Thymus (tissue), 11 donors: ENCODE results near the gene HOXA3. TPM values are rescaled to one million over a fixed set of nuclear protein-coding genes. Genes with fewer than 3 reads are reported as not detected.
A peak's percentile ranks its signal among the peaks of the same experiment; 100 is the strongest.

Source experiments
- DNase-seq, 9 donors: peaks; one replicate each; pipeline ENCODE4 v3.0.0-alpha.2; 2013; ENCODE audit warnings: low spot score in 9 of 9, low read depth in 6 of 9, missing footprints in 1 of 9
- H3K27ac ChIP-seq, 2 donors: one replicate each; pipeline ENCODE4 v1.5.1; 2013; ENCODE audit warnings: control low read depth in 1 of 2, low read depth in 1 of 2, low read length in 1 of 2, mild to moderate bottlenecking in 1 of 2, moderate library complexity in 1 of 2
- H3K27me3 ChIP-seq, 2 donors: one replicate each; pipeline ENCODE4 v1.5.1; 2013; ENCODE audit warnings: low read length in 1 of 2; ENCODE audit not compliant: control insufficient read depth in 2 of 2, insufficient read depth in 1 of 2
- H3K36me3 ChIP-seq, 2 donors: one replicate each; pipeline ENCODE4 v1.5.1; 2013; ENCODE audit warnings: low read length in 1 of 2, mild to moderate bottlenecking in 1 of 2, moderate library complexity in 1 of 2; ENCODE audit not compliant: control insufficient read depth in 2 of 2, insufficient read depth in 2 of 2
- H3K4me1 ChIP-seq, 2 donors: one replicate each; pipeline ENCODE4 v1.5.1; 2013; ENCODE audit warnings: low read length in 2 of 2; ENCODE audit not compliant: control insufficient read depth in 2 of 2, insufficient read depth in 2 of 2
- H3K4me3 ChIP-seq, 2 donors: one replicate each; pipeline ENCODE4 v1.5.1; 2013; ENCODE audit warnings: low read length in 2 of 2, control low read depth in 1 of 2, mild to moderate bottlenecking in 1 of 2
- H3K9me3 ChIP-seq, 2 donors: one replicate each; pipeline ENCODE4 v1.5.1; 2013; ENCODE audit warnings: low read length in 1 of 2, mild to moderate bottlenecking in 1 of 2; ENCODE audit not compliant: control insufficient read depth in 2 of 2, insufficient read depth in 1 of 2
- WGBS: extraction: QIAGEN DNeasy Blood & Tissue Kit; methylation state at CpG from one replicate; pipeline ENCODE4 v1.1.7; 2013; 5-methylcytosine and 5-hydroxymethylcytosine counted together
- polyA plus RNA-seq: library from polyadenylated mRNA; stranded (reverse); fragments of 200-250 nt; gene quantifications from one replicate; pipeline ENCODE4 v1.2.3, GENCODE V29; 2013
- total RNA-seq: library from RNA; stranded (reverse); fragments of 120-200 nt; gene quantifications from one replicate; pipeline ENCODE4 v1.2.4, GENCODE V29; 2013
- donor health status: healthy.

The HOXA3 gene
- total and polyA plus RNA-seq, 2 donors = 0.80 to 5.5 TPM

GRCh38 chr7:27128776-27129728 lies 23.3 kb downstream of the HOXA3 start:
- 96% methylated on average over 28 of the region's 28 CpGs for WGBS
- no peak for DNase-seq

GRCh38 chr7:27128034-27128433 lies 24.3 kb downstream of the HOXA3 start:
- no peak for DNase-seq
- H3K9me3 ChIP-seq = peaks cover 0 to 7% of the 10 kb centered on the region in 2 donors
- H3K36me3 ChIP-seq = no peaks in the 10 kb centered on the region
- H3K4me1 ChIP-seq = peaks cover 0 to 12% of the 10 kb centered on the region in 2 donors
- H3K4me3 ChIP-seq = no peak overlapping the region
- H3K27me3 ChIP-seq = peaks cover 0 to 42% of the 10 kb centered on the region in 2 donors
- no peak overlapping the region for H3K27ac ChIP-seq
- WGBS = 90% methylated on average over 2 of the region's 2 CpGs

More at GRCh38 chr7:27128776-27129728, 23.3 kb downstream of the HOXA3 start:
- no peaks in the 10 kb centered on the region for H3K36me3 ChIP-seq
- peaks cover 2 to 45% of the 10 kb centered on the region in 2 donors for H3K27me3 ChIP-seq
- peaks cover 0 to 7% of the 10 kb centered on the region in 2 donors for H3K9me3 ChIP-seq
- peaks cover 0 to 12% of the 10 kb centered on the region in 2 donors for H3K4me1 ChIP-seq
- no peak overlapping the region for H3K4me3 ChIP-seq
- H3K27ac ChIP-seq = no peak overlapping the region

- Histone ChIP-seq H3K27ac (no peak overlapping the region), H3K4me3 (no peak overlapping the region), H3K27me3 (peaks cover 0 to 46% of the 10 kb centered on the region in 2 donors), H3K36me3 (no peaks in the 10 kb centered on the region), H3K4me1 (peaks cover 0 to 12% of the 10 kb centered on the region in 2 donors), H3K9me3 (peaks cover 0 to 7% of the 10 kb centered on the region in 2 donors)
- WGBS = 93% methylated on average over 3 of the region's 3 CpGs
- no peak for DNase-seq
Observed at GRCh38 chr7:27126596-27127327, 25.6 kb downstream of the HOXA3 start.

- WGBS = 86% methylated on average over 5 of the region's 5 CpGs
Observed at GRCh38 chr7:27125986-27126394, 26.4 kb downstream of the HOXA3 start.

GRCh38 chr7:27124902-27125689 lies 27.3 kb downstream of the HOXA3 start:
- no peak overlapping the region for H3K4me3 ChIP-seq
- peaks cover 0 to 12% of the 10 kb centered on the region in 2 donors for H3K4me1 ChIP-seq
- H3K27ac ChIP-seq = no peak overlapping the region
- no peaks in the 10 kb centered on the region for H3K36me3 ChIP-seq
- H3K27me3 ChIP-seq = peaks cover 0 to 37% of the 10 kb centered on the region in 2 donors
- peaks cover 0 to 7% of the 10 kb centered on the region in 2 donors for H3K9me3 ChIP-seq
- DNase-seq = no peak
- WGBS = 96% methylated on average over 8 of the region's 8 CpGs

More at GRCh38 chr7:27125986-27126394, 26.4 kb downstream of the HOXA3 start:
- H3K27me3 ChIP-seq = peaks cover 0 to 39% of the 10 kb centered on the region in 2 donors
- H3K9me3 ChIP-seq = peaks cover 0 to 7% of the 10 kb centered on the region in 2 donors
- no peak overlapping the region for H3K4me3 ChIP-seq
- no peak for DNase-seq
- no peaks in the 10 kb centered on the region for H3K36me3 ChIP-seq
- H3K27ac ChIP-seq = peak overlapping the region in 1 of 2 donors; percentile 21
- H3K4me1 ChIP-seq = peaks cover 0 to 12% of the 10 kb centered on the region in 2 donors

- Histone ChIP-seq H3K36me3 (no peaks in the 10 kb centered on the region), H3K27ac (no peak overlapping the region), H3K4me1 (peaks cover 0 to 6% of the 10 kb centered on the region in 2 donors), H3K27me3 (peaks cover 0 to 33% of the 10 kb centered on the region in 2 donors), H3K9me3 (no peaks in the 10 kb centered on the region), H3K4me3 (no peak overlapping the region)
- no peak for DNase-seq
- WGBS = 97% methylated on average over 43 of the region's 43 CpGs
Observed at GRCh38 chr7:27124096-27124901, 28.1 kb downstream of the HOXA3 start.

- H3K4me1 ChIP-seq = peaks cover 0 to 6% of the 10 kb centered on the region in 2 donors
- WGBS = 96% methylated on average over 26 of the region's 26 CpGs
Observed at GRCh38 chr7:27123477-27124053, 28.8 kb downstream of the HOXA3 start.

More at GRCh38 chr7:27123477-27124053, 28.8 kb downstream of the HOXA3 start:
- no peaks in the 10 kb centered on the region for H3K9me3 ChIP-seq
- H3K36me3 ChIP-seq = no peaks in the 10 kb centered on the region
- no peak overlapping the region for H3K27ac ChIP-seq
- H3K4me3 ChIP-seq = no peak overlapping the region
- peaks cover 0 to 28% of the 10 kb centered on the region in 2 donors for H3K27me3 ChIP-seq
- DNase-seq = no peak
